Naive thymus-derived CD4-positive, alpha-beta T cell (primary cell): ENCODE data around the gene RACK1. TPM values are rescaled to one million over a fixed set of nuclear protein-coding genes. Genes with fewer than 3 reads are reported as not detected.
A peak's percentile ranks its signal among the peaks of the same experiment; 100 is the strongest.

Experiments used
- ATAC-seq: fragments of 150-1000 bp; cut with Tn5 transposase; 2 replicates; pipeline ENCODE4 v1.10.0; 2021; ENCODE audit warnings: mild to moderate bottlenecking, moderate library complexity
- CTCF ChIA-PET: fragments of 350-600 bp; sonication (Branson Sonifier 250); formaldehyde crosslinking; loops from one replicate; lab custom pipeline; 2021; ENCODE audit warnings: antibody characterized with exemption; lab: Charles Lee
- POLR2A ChIA-PET: fragments of 350-600 bp; sonication (Branson Sonifier 250); formaldehyde crosslinking; loops from one replicate; lab custom pipeline; 2021; ENCODE audit warnings: antibody characterized with exemption, inconsistent platforms; lab: Charles Lee
- DNase-seq, 9 donors: peaks; one replicate each; pipeline versions ENCODE4 v3.0.0 to v3.0.0-alpha.2; 2020 to 2022; ENCODE audit warnings: mixed read lengths in 1 of 9
- H3K27ac ChIP-seq: one replicate; pipeline ENCODE4 v1.7.0; 2013; ENCODE audit warnings: mild to moderate bottlenecking, low read depth, low read length, moderate library complexity
- H3K27me3 ChIP-seq, 2 donors: one replicate each; pipeline ENCODE4 v1.7.0; 2013; ENCODE audit warnings: low read length in 2 of 2, mild to moderate bottlenecking in 2 of 2, moderate library complexity in 2 of 2; ENCODE audit not compliant: control insufficient read depth in 2 of 2, insufficient read depth in 2 of 2
- H3K36me3 ChIP-seq, 3 experiments: 1 replicate in 2 of 3; 2 replicates in 1 of 3; pipeline ENCODE4 v1.7.0; 2013; ENCODE audit warnings: low read length in 3 of 3, mild to moderate bottlenecking in 3 of 3, moderate library complexity in 1 of 3; ENCODE audit not compliant: insufficient read depth in 3 of 3, control insufficient read depth in 2 of 3
- H3K4me1 ChIP-seq, 2 donors: one replicate each; pipeline ENCODE4 v1.7.0; 2013; ENCODE audit warnings: low read length in 2 of 2, mild to moderate bottlenecking in 2 of 2, moderate library complexity in 1 of 2; ENCODE audit not compliant: control insufficient read depth in 2 of 2, insufficient read depth in 2 of 2
- H3K4me3 ChIP-seq: 2 replicates; pipeline ENCODE4 v1.7.0; 2013; ENCODE audit warnings: mild to moderate bottlenecking, low read length
- H3K9me3 ChIP-seq, 3 experiments: 1 replicate in 2 of 3; 2 replicates in 1 of 3; pipeline ENCODE4 v1.7.0; 2013; ENCODE audit warnings: low read length in 3 of 3; ENCODE audit not compliant: control insufficient read depth in 2 of 3
- H3K27ac Mint-ChIP-seq, 9 donors: one replicate each; pipeline ENCODE4 v1.8.0; 2020 to 2022; ENCODE audit warnings: mixed read lengths in 9 of 9, mild to moderate bottlenecking in 8 of 9, moderate library complexity in 5 of 9, inconsistent platforms in 2 of 9
- H3K27me3 Mint-ChIP-seq, 5 donors: one replicate each; pipeline ENCODE4 v1.8.0; 2021 to 2022; ENCODE audit warnings: mixed read lengths in 5 of 5, mild to moderate bottlenecking in 1 of 5
- H3K36me3 Mint-ChIP-seq, 5 donors: one replicate each; pipeline ENCODE4 v1.8.0; 2020 to 2022; ENCODE audit warnings: mixed read lengths in 5 of 5, mild to moderate bottlenecking in 3 of 5, inconsistent platforms in 1 of 5
- H3K4me1 Mint-ChIP-seq, 7 donors: one replicate each; pipeline ENCODE4 v1.8.0; 2020 to 2022; ENCODE audit warnings: mixed read lengths in 7 of 7, mild to moderate bottlenecking in 3 of 7, inconsistent platforms in 1 of 7
- H3K4me3 Mint-ChIP-seq, 10 donors: one replicate each; pipeline ENCODE4 v1.8.0; 2020 to 2022; ENCODE audit warnings: mild to moderate bottlenecking in 10 of 10, mixed read lengths in 10 of 10, moderate library complexity in 6 of 10, inconsistent platforms in 2 of 10
- H3K9me3 Mint-ChIP-seq, 11 donors: one replicate each; pipeline ENCODE4 v1.8.0; 2020 to 2022; ENCODE audit warnings: mixed read lengths in 11 of 11, mild to moderate bottlenecking in 4 of 11, inconsistent platforms in 1 of 11, moderate library complexity in 1 of 11
- intact Hi-C, 2 donors: fragments of 100-400 bp; cut with micrococcal nuclease; formaldehyde crosslinking; loops; one replicate each; pipeline ENCODE4 v1.15.1; 2023
- polyA plus RNA-seq, 2 donors: library from polyadenylated mRNA; unstranded; fragments of 300-500 nt; fragmentation: Illumina TruSeq; gene quantifications; one replicate each; pipeline ENCODE4 v1.2.3, GENCODE V29; 2021
- total RNA-seq, 6 experiments: library from RNA in 5 of 6; stranded (reverse) in 5 of 6; gene quantifications; 1 replicate in 5 of 6; 2 replicates in 1 of 6; pipeline ENCODE4 v1.2.3 and lab custom pipeline; 2021 to 2026

Gene RACK1
- total and polyA plus RNA-seq, 7 experiments from 2014 or later = 1,703 to 2,829 (median 2,491) TPM

GRCh38 chr5:181200816-181201215 lies 42.9 kb downstream of the RACK1 start:
- DNase-seq = no peak
- Mint-ChIP-seq H3K36me3 (peaks cover 0 to 2% (median 0%) of the 10 kb centered on the region in 5 donors), H3K27ac (no peak overlapping the region), H3K27me3 (peaks cover 0 to 47% (median 3%) of the 10 kb centered on the region in 5 donors), H3K9me3 (peaks cover 0 to under 1% (median 0%) of the 10 kb centered on the region in 11 donors), H3K4me3 (no peak overlapping the region), H3K4me1 (peaks cover 4 to 9% (median 8%) of the 10 kb centered on the region in 7 donors)
- Histone ChIP-seq H3K27me3 (peaks cover 0 to under 1% of the 10 kb centered on the region in 2 donors), H3K36me3 (no peaks in the 10 kb centered on the region), H3K27ac (no peak overlapping the region), H3K4me1 (peaks cover 3 to 5% of the 10 kb centered on the region in 2 donors), H3K9me3 (no peaks in the 10 kb centered on the region), H3K4me3 (no peak overlapping the region)
- CTCF ChIA-PET = no interaction called here
- POLR2A ChIA-PET = interaction anchor here (1.1 to 8.9 kb wide), 2 partner anchors 10 to 16 kb away, joined by 3 to 259 read pairs; no protein-coding TSS in a partner anchor
- intact Hi-C loops = no loop called here
- ATAC-seq = no peak

DNA sequence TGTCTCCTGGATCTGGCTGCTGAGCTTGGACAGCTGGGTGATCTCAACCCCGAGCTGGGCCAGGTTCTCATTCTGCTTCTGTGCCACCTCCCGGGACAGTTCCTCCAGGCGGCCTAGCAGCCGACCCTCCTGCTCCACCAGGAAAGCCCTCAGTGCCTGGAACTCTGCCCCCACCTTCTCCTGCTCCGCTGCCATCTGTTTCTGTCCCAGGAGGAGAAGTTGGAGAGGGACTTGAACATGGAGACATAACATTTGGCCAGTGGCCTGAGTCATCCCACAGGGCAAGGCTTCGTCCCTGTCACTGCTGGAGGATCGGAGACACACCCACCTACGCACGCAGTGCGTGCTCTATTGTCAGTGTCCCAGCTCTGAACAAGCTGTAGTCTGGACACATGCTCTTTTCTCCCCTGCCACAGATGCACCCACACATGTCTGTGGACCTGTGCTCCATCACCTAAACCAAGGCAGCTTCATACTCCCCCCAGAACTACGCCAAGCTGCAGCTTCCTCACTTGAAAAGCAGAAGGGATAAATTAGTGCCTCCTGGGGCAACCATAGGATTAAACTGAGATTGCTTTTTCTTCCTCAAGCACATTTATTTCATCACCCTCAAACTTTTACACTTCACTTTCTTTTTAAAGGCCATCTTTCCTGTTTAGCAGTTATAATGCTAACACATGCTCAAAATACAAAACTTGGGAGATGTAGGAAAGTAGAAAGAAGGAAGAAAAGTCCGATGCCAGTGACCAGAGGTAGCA lies 43.6 kb downstream of the RACK1 start:
- CTCF ChIA-PET = no interaction called here
- Histone ChIP-seq H3K36me3 (no peaks in the 10 kb centered on the region), H3K4me1 (no peaks in the 10 kb centered on the region), H3K9me3 (no peaks in the 10 kb centered on the region), H3K27me3 (no peaks in the 10 kb centered on the region), H3K4me3 (no peak overlapping the region), H3K27ac (no peak overlapping the region)
- intact Hi-C loops = no loop called here
- peaks cover 0 to 4% (median 3%) of the 10 kb centered on the region in 7 donors for H3K4me1 Mint-ChIP-seq
- DNase-seq = no peak
- no peak overlapping the region for H3K27ac Mint-ChIP-seq
- no peaks in the 10 kb centered on the region for H3K36me3 Mint-ChIP-seq
- no peaks in the 10 kb centered on the region for H3K9me3 Mint-ChIP-seq
- peaks cover 0 to 42% (median 0%) of the 10 kb centered on the region in 5 donors for H3K27me3 Mint-ChIP-seq
- H3K4me3 Mint-ChIP-seq = peak overlapping the region in 1 of 10 donors; percentile 41
- ATAC-seq = no peak
- POLR2A ChIA-PET = interaction anchor here (1.0 to 8.9 kb wide), 4 partner anchors 9 to 62 kb away, joined by 3 to 259 read pairs (median 3); no protein-coding TSS in a partner anchor

- H3K4me1 ChIP-seq = no peaks in the 10 kb centered on the region
- no peak overlapping the region for H3K27ac ChIP-seq
- H3K4me3 ChIP-seq = no peak overlapping the region
- CTCF ChIA-PET = interaction anchor here (1.7 kb wide), 1 partner anchor 8 kb away, joined by 7 read pairs; no protein-coding TSS in a partner anchor
- H3K4me3 Mint-ChIP-seq = no peak overlapping the region
- DNase-seq (no peak), ATAC-seq (no peak)
- intact Hi-C loops = no loop called here
- H3K9me3 Mint-ChIP-seq = no peaks in the 10 kb centered on the region
- no peaks in the 10 kb centered on the region for H3K36me3 Mint-ChIP-seq
- peaks cover 0 to 4% (median 1%) of the 10 kb centered on the region in 7 donors for H3K4me1 Mint-ChIP-seq
- H3K36me3 ChIP-seq = no peaks in the 10 kb centered on the region
- H3K27me3 Mint-ChIP-seq = peaks cover 0 to 40% (median 0%) of the 10 kb centered on the region in 5 donors
- H3K9me3 ChIP-seq = no peaks in the 10 kb centered on the region
- H3K27ac Mint-ChIP-seq = no peak overlapping the region
- no peaks in the 10 kb centered on the region for H3K27me3 ChIP-seq
- POLR2A ChIA-PET = interaction anchor here (1.0 to 1.1 kb wide), 3 partner anchors 23 to 63 kb away, joined by 3 read pairs; partner anchors contain the start of gene TRIM52
These were observed 44.7 kb downstream of the RACK1 start for GRCh38 chr5:181198905-181199519.

GRCh38 chr5:181198106-181198685 lies 45.5 kb downstream of the RACK1 start:
- no peaks in the 10 kb centered on the region for H3K9me3 Mint-ChIP-seq
- H3K27ac Mint-ChIP-seq = peak overlapping the region in 1 of 9 donors; percentile 16
- no peaks in the 10 kb centered on the region for H3K36me3 Mint-ChIP-seq
- Histone ChIP-seq H3K36me3 (no peaks in the 10 kb centered on the region), H3K27ac (no peak overlapping the region), H3K4me3 (no peak overlapping the region), H3K9me3 (no peaks in the 10 kb centered on the region), H3K4me1 (no peaks in the 10 kb centered on the region), H3K27me3 (no peaks in the 10 kb centered on the region)
- no peak overlapping the region for H3K4me3 Mint-ChIP-seq
- ChIA-PET POLR2A (interaction anchor here (0.9 to 2.5 kb wide), 3 partner anchors 8 to 62 kb away, joined by 3 to 12 read pairs (median 3); partner anchors contain the start of gene TRIM52), CTCF (interaction anchor here (0.7 to 1.7 kb wide), 2 partner anchors 9 kb away, joined by 4 to 7 read pairs; no protein-coding TSS in a partner anchor)
- DNase-seq (no peak), ATAC-seq (no peak)
- intact Hi-C loops = no loop called here
- H3K27me3 Mint-ChIP-seq = peaks cover 0 to 32% (median 0%) of the 10 kb centered on the region in 5 donors
- H3K4me1 Mint-ChIP-seq = peaks cover 0 to 6% (median under 1%) of the 10 kb centered on the region in 7 donors

DNA sequence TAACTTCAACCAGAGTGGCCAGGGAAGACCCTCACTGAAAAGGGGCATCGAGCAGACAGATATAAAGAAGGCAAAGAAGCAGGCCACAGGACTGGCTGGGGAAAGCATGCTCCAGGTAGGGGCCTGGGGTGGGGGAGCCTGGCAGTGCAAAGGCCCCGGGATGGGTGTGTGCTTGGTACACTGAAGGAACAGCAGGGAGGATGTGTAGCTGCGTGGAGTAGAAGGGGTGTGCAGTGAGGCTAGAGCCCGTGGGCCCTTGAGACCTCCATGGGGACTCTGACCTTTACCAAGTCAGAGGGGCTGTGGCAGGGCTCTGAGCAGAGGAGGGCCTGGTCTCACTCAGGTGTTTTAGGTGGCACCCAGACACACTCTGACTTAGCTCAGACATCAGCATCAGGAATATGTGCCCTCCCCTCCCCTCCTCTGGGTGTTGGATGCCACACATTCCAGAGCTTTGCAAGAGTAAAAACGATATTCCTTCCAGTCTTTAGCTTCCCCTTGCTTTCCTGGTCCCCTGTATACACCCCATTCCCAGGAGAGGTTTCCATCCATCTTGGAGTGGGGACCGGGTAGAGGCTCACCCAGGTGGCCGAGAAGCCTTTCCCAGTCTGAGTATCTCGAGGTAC lies 46.3 kb downstream of the RACK1 start:
- Mint-ChIP-seq H3K4me1 (peaks cover 5 to 14% (median 8%) of the 10 kb centered on the region in 7 donors), H3K36me3 (no peaks in the 10 kb centered on the region), H3K9me3 (peaks cover 0 to 3% (median 0%) of the 10 kb centered on the region in 11 donors), H3K27me3 (peaks cover 0 to 26% (median 0%) of the 10 kb centered on the region in 5 donors), H3K27ac (no peak overlapping the region), H3K4me3 (no peak overlapping the region)
- ChIA-PET CTCF (interaction anchor here (0.7 to 1.7 kb wide), 2 partner anchors 8 to 9 kb away, joined by 4 to 7 read pairs; no protein-coding TSS in a partner anchor), POLR2A (interaction anchor here (0.9 to 2.5 kb wide), 2 partner anchors 8 to 9 kb away, joined by 3 to 12 read pairs; no protein-coding TSS in a partner anchor)
- intact Hi-C loops = no loop called here
- H3K4me1 ChIP-seq = peaks cover 0 to under 1% of the 10 kb centered on the region in 2 donors
- DNase-seq (no peak), ATAC-seq (no peak)
- H3K27ac ChIP-seq = no peak overlapping the region
- H3K36me3 ChIP-seq = no peaks in the 10 kb centered on the region
- H3K4me3 ChIP-seq = no peak overlapping the region
- no peaks in the 10 kb centered on the region for H3K9me3 ChIP-seq
- H3K27me3 ChIP-seq = no peaks in the 10 kb centered on the region
